B cell (primary cell): Measurements from ENCODE around the gene SLC9A3.

Experiments
- CTCF ChIP-seq: fragments of 200-600 bp; IDR thresholded peaks from one replicate; pipeline ENCODE4 v1.8.0; 2022; ENCODE audit warnings: antibody characterized with exemption, mild to moderate bottlenecking
- EZH2 ChIP-seq: IDR thresholded peaks from 2 replicates; pipeline ENCODE4 v1.6.1; 2012; ENCODE audit warnings: borderline replicate concordance, low read depth, mild to moderate bottlenecking, moderate library complexity, low read length; ENCODE audit not compliant: insufficient read depth, poor library complexity, severe bottlenecking

- no peak for TF ChIP-seq CTCF
- no peak for TF ChIP-seq EZH2
These were observed 103.5 kb downstream of the SLC9A3 start for GRCh38 chr5:420632-421286.
